ENCODE measurements around the gene CHURC1.

Gene CHURC1

DNA sequence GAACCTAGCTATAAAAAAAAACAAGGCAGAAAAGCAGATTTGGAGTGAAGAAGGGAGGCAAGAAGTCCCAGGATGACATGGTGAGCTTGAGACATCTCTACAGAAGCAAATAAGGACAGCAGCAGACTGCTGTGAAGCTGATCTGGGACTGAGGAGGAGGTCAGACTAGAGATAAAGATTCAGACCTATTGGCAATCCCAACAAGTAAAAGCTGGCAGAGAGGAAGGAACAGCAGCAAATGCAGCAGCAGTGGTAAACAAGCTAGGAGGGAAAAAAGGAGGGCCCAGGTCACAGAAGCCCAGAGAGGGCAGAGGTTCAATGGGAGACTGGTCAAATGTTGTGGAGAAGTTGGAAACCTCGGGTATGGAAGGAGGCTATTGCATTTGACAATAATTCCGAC, 45.9 kb upstream of the CHURC1 start:
- TF ChIP-seq FOXP2 (optimal IDR thresholded peaks at IDR 0.05; ENCODE audit: borderline replicate concordance, extremely low read depth, extremely low read length, insufficient read depth): no peak
- no peak for TF ChIP-seq SIN3A (IDR thresholded peaks at IDR 0.05; ENCODE audit: borderline replicate concordance, insufficient read depth, low read length)
- TF ChIP-seq TAF1 (IDR thresholded peaks at IDR 0.05; ENCODE audit: borderline replicate concordance, insufficient read depth, low read length): no peak
- no peak for TF ChIP-seq POLR2AphosphoS5 (IDR thresholded peaks at IDR 0.05; ENCODE audit: low read depth, low read length)
- TF ChIP-seq, protein P1, sequence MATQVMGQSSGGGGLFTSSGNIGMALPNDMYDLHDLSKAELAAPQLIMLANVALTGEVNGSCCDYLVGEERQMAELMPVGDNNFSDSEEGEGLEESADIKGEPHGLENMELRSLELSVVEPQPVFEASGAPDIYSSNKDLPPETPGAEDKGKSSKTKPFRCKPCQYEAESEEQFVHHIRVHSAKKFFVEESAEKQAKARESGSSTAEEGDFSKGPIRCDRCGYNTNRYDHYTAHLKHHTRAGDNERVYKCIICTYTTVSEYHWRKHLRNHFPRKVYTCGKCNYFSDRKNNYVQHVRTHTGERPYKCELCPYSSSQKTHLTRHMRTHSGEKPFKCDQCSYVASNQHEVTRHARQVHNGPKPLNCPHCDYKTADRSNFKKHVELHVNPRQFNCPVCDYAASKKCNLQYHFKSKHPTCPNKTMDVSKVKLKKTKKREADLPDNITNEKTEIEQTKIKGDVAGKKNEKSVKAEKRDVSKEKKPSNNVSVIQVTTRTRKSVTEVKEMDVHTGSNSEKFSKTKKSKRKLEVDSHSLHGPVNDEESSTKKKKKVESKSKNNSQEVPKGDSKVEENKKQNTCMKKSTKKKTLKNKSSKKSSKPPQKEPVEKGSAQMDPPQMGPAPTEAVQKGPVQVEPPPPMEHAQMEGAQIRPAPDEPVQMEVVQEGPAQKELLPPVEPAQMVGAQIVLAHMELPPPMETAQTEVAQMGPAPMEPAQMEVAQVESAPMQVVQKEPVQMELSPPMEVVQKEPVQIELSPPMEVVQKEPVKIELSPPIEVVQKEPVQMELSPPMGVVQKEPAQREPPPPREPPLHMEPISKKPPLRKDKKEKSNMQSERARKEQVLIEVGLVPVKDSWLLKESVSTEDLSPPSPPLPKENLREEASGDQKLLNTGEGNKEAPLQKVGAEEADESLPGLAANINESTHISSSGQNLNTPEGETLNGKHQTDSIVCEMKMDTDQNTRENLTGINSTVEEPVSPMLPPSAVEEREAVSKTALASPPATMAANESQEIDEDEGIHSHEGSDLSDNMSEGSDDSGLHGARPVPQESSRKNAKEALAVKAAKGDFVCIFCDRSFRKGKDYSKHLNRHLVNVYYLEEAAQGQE (IDR thresholded peaks at IDR 0.05; ENCODE audit: insufficient read depth in 1 of 2, low read depth in 2 of 2, low read length in 2 of 2): no peak

DNA sequence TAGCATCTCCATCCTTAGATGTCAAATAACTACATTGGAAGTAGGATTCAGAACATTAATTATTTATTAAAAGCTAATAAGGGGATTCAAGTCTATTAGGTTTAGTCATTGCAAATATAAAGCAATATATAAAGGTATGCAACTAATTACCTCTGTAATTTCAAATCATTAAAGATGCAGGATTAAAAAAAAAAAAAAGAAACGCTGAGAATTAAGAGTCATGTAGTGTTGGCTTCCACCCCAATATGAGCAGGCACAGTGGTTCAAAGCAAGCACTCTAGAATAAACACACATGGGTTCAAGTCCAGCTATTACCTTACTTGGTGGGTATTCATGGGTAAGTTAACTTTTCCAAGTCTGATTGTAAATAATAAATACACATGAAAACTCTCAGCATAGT, 45.4 kb upstream of the CHURC1 start:
- no peak for TF ChIP-seq FOXP2 (optimal IDR thresholded peaks at IDR 0.05; ENCODE audit: borderline replicate concordance, extremely low read depth, extremely low read length, insufficient read depth)
- no peak for TF ChIP-seq POLR2AphosphoS5 (IDR thresholded peaks at IDR 0.05; ENCODE audit: low read depth, low read length)
- TF ChIP-seq TAF1 (IDR thresholded peaks at IDR 0.05; ENCODE audit: borderline replicate concordance, insufficient read depth, low read length): no peak
- no peak for TF ChIP-seq SIN3A (IDR thresholded peaks at IDR 0.05; ENCODE audit: borderline replicate concordance, insufficient read depth, low read length)
- TF ChIP-seq, protein P1 (IDR thresholded peaks at IDR 0.05; ENCODE audit: insufficient read depth in 1 of 2, low read depth in 2 of 2, low read length in 2 of 2): no peak

DNA sequence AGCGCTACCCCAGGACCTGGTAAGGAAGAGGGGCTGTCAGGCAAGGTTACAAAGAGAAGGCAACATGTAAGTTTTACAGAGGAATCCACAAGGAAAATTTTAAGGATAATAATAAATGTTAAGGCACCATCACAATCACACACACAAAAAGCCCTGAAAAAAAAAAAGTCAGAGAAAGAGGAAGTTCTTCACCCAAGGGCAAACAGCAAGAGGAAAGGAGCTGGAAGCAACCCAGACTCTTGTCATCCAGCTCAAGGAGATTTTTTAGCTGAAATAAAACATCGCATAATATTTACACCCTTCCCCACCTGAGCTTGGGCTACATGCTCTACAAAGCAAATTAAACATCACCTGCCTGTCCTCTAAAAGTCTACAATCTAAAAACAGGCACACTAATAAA, 44.1 kb upstream of the CHURC1 start:
- TF ChIP-seq TAF1 (IDR thresholded peaks at IDR 0.05; ENCODE audit: borderline replicate concordance, insufficient read depth, low read length): no peak
- TF ChIP-seq SIN3A (IDR thresholded peaks at IDR 0.05; ENCODE audit: borderline replicate concordance, insufficient read depth, low read length): no peak
- TF ChIP-seq, protein P1 (IDR thresholded peaks at IDR 0.05; ENCODE audit: insufficient read depth in 1 of 2, low read depth in 2 of 2, low read length in 2 of 2): no peak
- TF ChIP-seq POLR2AphosphoS5 (IDR thresholded peaks at IDR 0.05; ENCODE audit: low read depth, low read length): no peak
- no peak for TF ChIP-seq FOXP2 (optimal IDR thresholded peaks at IDR 0.05; ENCODE audit: borderline replicate concordance, extremely low read depth, extremely low read length, insufficient read depth)

DNA sequence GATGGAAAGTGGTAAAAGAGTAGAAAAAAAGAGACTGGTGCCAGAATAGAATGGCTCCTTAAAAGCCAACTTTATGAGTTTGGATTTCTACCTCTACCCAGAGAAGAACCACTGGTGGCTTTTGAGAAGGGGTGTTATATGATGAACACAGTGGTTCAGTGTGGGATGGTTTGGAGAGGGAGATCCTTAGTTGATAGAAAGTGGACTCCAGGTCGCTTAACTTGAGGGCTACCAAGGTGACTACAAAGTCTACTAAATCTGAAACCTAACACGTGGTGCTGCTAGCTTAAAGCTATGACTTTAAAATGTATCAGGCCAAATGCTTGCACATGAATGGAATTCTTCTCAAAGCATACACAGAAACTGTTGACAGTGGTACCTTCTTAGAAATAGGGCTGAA, 42.9 kb upstream of the CHURC1 start:
- TF ChIP-seq SIN3A (IDR thresholded peaks at IDR 0.05; ENCODE audit: borderline replicate concordance, insufficient read depth, low read length): no peak
- no peak for TF ChIP-seq FOXP2 (optimal IDR thresholded peaks at IDR 0.05; ENCODE audit: borderline replicate concordance, extremely low read depth, extremely low read length, insufficient read depth)
- no peak for TF ChIP-seq POLR2AphosphoS5 (IDR thresholded peaks at IDR 0.05; ENCODE audit: low read depth, low read length)
- no peak for TF ChIP-seq TAF1 (IDR thresholded peaks at IDR 0.05; ENCODE audit: borderline replicate concordance, insufficient read depth, low read length)
- TF ChIP-seq, protein P1 (IDR thresholded peaks at IDR 0.05; ENCODE audit: insufficient read depth in 1 of 2, low read depth in 2 of 2, low read length in 2 of 2): no peak

Measured in PFSK-1 (cell line).